CD14-positive monocyte (primary cell): ENCODE data around the gene FUZ. TPM values are rescaled to one million over a fixed set of nuclear protein-coding genes. Genes with fewer than 3 reads are reported as not detected.

Experiments
- DNase-seq, 3 donors: peaks; one replicate each; pipeline ENCODE4 v3.0.0-alpha.2; 2011 to 2022
- H2AFZ ChIP-seq: 2 replicates; pipeline ENCODE4 v1.6.0; 2012; ENCODE audit warnings: mild to moderate bottlenecking, low read depth, low read length, inconsistent platforms; ENCODE audit not compliant: insufficient read depth, poor library complexity, severe bottlenecking
- H3K27ac ChIP-seq, 2 donors: 1 replicate in 1 of 2; 2 replicates in 1 of 2; pipeline ENCODE4 v1.5.1; 2012 to 2013; ENCODE audit warnings: low read length in 2 of 2, control low read depth in 1 of 2, inconsistent platforms in 1 of 2, low read depth in 1 of 2, mild to moderate bottlenecking in 1 of 2
- H3K27me3 ChIP-seq, 2 donors: one replicate each; pipeline versions ENCODE4 v1.6.0 to v1.6.1; 2011 to 2013; ENCODE audit warnings: low read length in 2 of 2; ENCODE audit not compliant: control insufficient read depth in 2 of 2, insufficient read depth in 2 of 2
- H3K36me3 ChIP-seq, 2 donors: replicated peaks in 1 of 2; 1 replicate in 1 of 2; 2 replicates in 1 of 2; pipeline versions ENCODE4 v1.5.1 to v1.6.1; 2012 to 2013; ENCODE audit warnings: low read length in 2 of 2, control low read depth in 1 of 2, inconsistent platforms in 1 of 2, mild to moderate bottlenecking in 1 of 2; ENCODE audit not compliant: insufficient read depth in 2 of 2, control insufficient read depth in 1 of 2
- H3K4me1 ChIP-seq, 2 donors: 1 replicate in 1 of 2; 2 replicates in 1 of 2; pipeline versions ENCODE4 v1.5.1 to v1.6.1; 2012 to 2013; ENCODE audit warnings: low read length in 2 of 2, control low read depth in 1 of 2, inconsistent platforms in 1 of 2, mild to moderate bottlenecking in 1 of 2, moderate library complexity in 1 of 2; ENCODE audit not compliant: insufficient read depth in 2 of 2, control insufficient read depth in 1 of 2
- H3K4me2 ChIP-seq: replicated peaks from 2 replicates; pipeline ENCODE3; 2012; ENCODE audit warnings: low read length, moderate library complexity, mild to moderate bottlenecking; ENCODE audit not compliant: poor library complexity, severe bottlenecking; ENCODE audit errors: extremely low read depth
- H3K4me3 ChIP-seq, 3 experiments: fragments of 200-600 bp in 1 of 3; sonication (generic) in 1 of 3; replicated peaks in 1 of 3; 1 replicate in 2 of 3; 2 replicates in 1 of 3; pipeline ENCODE4 v1.5.1; 2011 to 2013; ENCODE audit warnings: low read length in 3 of 3, mild to moderate bottlenecking in 3 of 3, control low read depth in 2 of 3, low read depth in 2 of 3, inconsistent platforms in 1 of 3, moderate library complexity in 1 of 3
- H3K79me2 ChIP-seq: 2 replicates; pipeline ENCODE4 v1.6.0; 2012; ENCODE audit warnings: mild to moderate bottlenecking, control low read depth, inconsistent platforms, low read length, moderate library complexity; ENCODE audit not compliant: insufficient read depth
- H3K9ac ChIP-seq: 2 replicates; pipeline ENCODE4 v1.6.0; 2017; ENCODE audit warnings: low read length, mild to moderate bottlenecking; ENCODE audit not compliant: insufficient read depth, poor library complexity, severe bottlenecking
- H3K9me3 ChIP-seq, 2 donors: replicated peaks in 1 of 2; 1 replicate in 1 of 2; 2 replicates in 1 of 2; pipeline versions ENCODE4 v1.5.1 to v1.6.1; 2012 to 2013; ENCODE audit warnings: low read length in 2 of 2, control low read depth in 1 of 2; ENCODE audit not compliant: control insufficient read depth in 1 of 2, insufficient read depth in 1 of 2
- H4K20me1 ChIP-seq: 2 replicates; pipeline ENCODE4 v1.6.0; 2012; ENCODE audit warnings: mild to moderate bottlenecking, low read length, control low read depth, moderate library complexity; ENCODE audit not compliant: insufficient read depth
- H3K27ac Mint-ChIP-seq, 7 donors: one replicate each; pipeline ENCODE4 v1.8.0; 2020; ENCODE audit warnings: mild to moderate bottlenecking in 7 of 7, mixed read lengths in 7 of 7, moderate library complexity in 6 of 7, inconsistent platforms in 2 of 7
- H3K27me3 Mint-ChIP-seq, 3 donors: one replicate each; pipeline ENCODE4 v1.8.0; 2021 to 2022; ENCODE audit warnings: low read depth in 3 of 3, mild to moderate bottlenecking in 3 of 3, mixed read lengths in 3 of 3, moderate library complexity in 3 of 3, inconsistent platforms in 1 of 3
- H3K36me3 Mint-ChIP-seq, 2 donors: one replicate each; pipeline ENCODE4 v1.8.0; 2020; ENCODE audit warnings: mixed read lengths in 2 of 2, inconsistent platforms in 1 of 2, mild to moderate bottlenecking in 1 of 2
- H3K4me1 Mint-ChIP-seq: one replicate; pipeline ENCODE4 v1.8.0; 2020; ENCODE audit warnings: mild to moderate bottlenecking, mixed read lengths
- H3K4me3 Mint-ChIP-seq, 2 donors: one replicate each; pipeline ENCODE4 v1.8.0; 2020; ENCODE audit warnings: mild to moderate bottlenecking in 2 of 2, mixed read lengths in 2 of 2, moderate library complexity in 1 of 2
- H3K9me3 Mint-ChIP-seq, 7 donors: one replicate each; pipeline ENCODE4 v1.8.0; 2020 to 2022; ENCODE audit warnings: mixed read lengths in 7 of 7, mild to moderate bottlenecking in 6 of 7, moderate library complexity in 6 of 7, inconsistent platforms in 2 of 7
- WGBS: methylation state at CpG from one replicate; pipeline ENCODE4 v1.1.5; 2013; ENCODE audit warnings: missing lambda C conversion rate; ENCODE audit not compliant: insufficient coverage; 5-methylcytosine and 5-hydroxymethylcytosine counted together
- intact Hi-C, 2 donors: fragments of 100-400 bp; cut with micrococcal nuclease; formaldehyde crosslinking; loops; one replicate each; pipeline versions ENCODE4 v1.15.0 to v1.15.1; 2023
- polyA plus RNA-seq, 3 donors: library from polyadenylated mRNA; depleted of rRNA in 1 of 3; unstranded in 2 of 3; stranded (reverse) in 1 of 3; fragments of 300-500 nt in 2 of 3; fragments of >200 nt in 1 of 3; fragmentation: Illumina TruSeq in 2 of 3; gene quantifications; 1 replicate in 2 of 3; 2 replicates in 1 of 3; pipeline ENCODE4 v1.2.3, GENCODE V29; 2012 to 2021
- TF ChIP-seq, protein P1 (sequence below): fragments of 200-600 bp; IDR thresholded peaks from one replicate; pipeline ENCODE4 v1.8.0; 2022; ENCODE audit warnings: antibody characterized with exemption, mild to moderate bottlenecking

FUZ gene
- polyA plus RNA-seq, 3 donors: 5.3 to 16.7 (median 5.3) TPM

DNA sequence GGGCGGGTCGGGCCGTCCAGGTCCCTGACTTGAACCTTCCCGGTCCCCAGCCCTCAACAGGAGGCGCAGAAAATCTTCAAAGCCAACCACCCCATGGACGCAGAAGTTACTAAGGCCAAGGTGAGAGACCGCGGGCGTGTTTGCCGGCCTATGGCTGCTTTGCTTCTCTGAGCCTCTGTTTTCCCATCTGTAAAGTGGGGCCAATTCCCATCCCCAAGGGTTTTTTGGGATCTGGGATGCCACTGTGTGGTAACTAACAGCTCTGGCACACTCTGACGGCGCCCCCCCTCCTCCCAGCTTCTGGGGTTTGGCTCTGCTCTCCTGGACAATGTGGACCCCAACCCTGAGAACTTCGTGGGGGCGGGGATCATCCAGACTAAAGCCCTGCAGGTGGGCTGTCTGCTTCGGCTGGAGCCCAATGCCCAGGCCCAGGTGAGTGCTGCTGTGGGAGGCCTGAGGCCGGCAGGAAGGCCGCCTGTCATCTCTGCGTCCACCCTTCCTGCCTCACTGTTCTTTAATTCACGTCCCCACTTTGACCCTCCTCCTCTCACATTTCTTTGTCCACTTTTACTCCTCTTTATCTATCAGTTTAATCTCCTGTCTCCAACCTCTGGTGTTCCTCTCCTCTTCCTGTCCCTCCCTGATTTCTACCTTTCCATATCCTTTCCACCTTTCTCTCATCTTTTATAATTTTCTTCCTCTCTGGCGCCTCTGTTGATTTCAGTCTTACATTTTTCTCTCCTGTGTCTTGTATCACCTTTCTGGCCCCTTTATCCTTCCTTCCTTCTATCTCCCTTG lies 7.1 kb downstream of the FUZ start:
- no peak overlapping the region for H2AFZ ChIP-seq
- H3K4me1 ChIP-seq: peaks cover 25 to 38% of the 10 kb centered on the region in 2 donors
- peak overlapping the region in 1 of 2 donors; percentile 61 for H3K27ac ChIP-seq
- Mint-ChIP-seq H3K27me3 (peaks cover 0 to 4% (median 0%) of the 10 kb centered on the region in 3 donors), H3K4me1 (peaks cover 33% of the 10 kb centered on the region), H3K27ac (peak overlapping the region in 5 of 7 donors; percentile 10 to 64 (median 20)), H3K4me3 (no peak overlapping the region), H3K9me3 (no peaks in the 10 kb centered on the region), H3K36me3 (peaks cover 43 to 52% of the 10 kb centered on the region in 2 donors)
- WGBS: 90% methylated on average over 9 of the region's 20 CpGs
- no peak for DNase-seq
- H3K9me3 ChIP-seq: no peaks in the 10 kb centered on the region
- H3K36me3 ChIP-seq: peaks cover 44 to 60% of the 10 kb centered on the region in 2 donors
- intact Hi-C loops: loop anchor here in 1 of 2 donors (5.0 kb wide), 1 partner anchor 39 kb away; the partner anchor contains the start of gene AP2A1
- peaks cover 47% of the 10 kb centered on the region for H4K20me1 ChIP-seq
- H3K9ac ChIP-seq: no peak overlapping the region
- H3K27me3 ChIP-seq: no peaks in the 10 kb centered on the region
- H3K4me2 ChIP-seq: no peak overlapping the region
- H3K4me3 ChIP-seq: no peak overlapping the region
- H3K79me2 ChIP-seq: no peaks in the 10 kb centered on the region
- TF ChIP-seq, protein P1, sequence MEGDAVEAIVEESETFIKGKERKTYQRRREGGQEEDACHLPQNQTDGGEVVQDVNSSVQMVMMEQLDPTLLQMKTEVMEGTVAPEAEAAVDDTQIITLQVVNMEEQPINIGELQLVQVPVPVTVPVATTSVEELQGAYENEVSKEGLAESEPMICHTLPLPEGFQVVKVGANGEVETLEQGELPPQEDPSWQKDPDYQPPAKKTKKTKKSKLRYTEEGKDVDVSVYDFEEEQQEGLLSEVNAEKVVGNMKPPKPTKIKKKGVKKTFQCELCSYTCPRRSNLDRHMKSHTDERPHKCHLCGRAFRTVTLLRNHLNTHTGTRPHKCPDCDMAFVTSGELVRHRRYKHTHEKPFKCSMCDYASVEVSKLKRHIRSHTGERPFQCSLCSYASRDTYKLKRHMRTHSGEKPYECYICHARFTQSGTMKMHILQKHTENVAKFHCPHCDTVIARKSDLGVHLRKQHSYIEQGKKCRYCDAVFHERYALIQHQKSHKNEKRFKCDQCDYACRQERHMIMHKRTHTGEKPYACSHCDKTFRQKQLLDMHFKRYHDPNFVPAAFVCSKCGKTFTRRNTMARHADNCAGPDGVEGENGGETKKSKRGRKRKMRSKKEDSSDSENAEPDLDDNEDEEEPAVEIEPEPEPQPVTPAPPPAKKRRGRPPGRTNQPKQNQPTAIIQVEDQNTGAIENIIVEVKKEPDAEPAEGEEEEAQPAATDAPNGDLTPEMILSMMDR: no peak

GRCh38 chr19:49803529-49803856 lies 9.6 kb downstream of the FUZ start:
- Mint-ChIP-seq H3K27me3 (no peaks in the 10 kb centered on the region), H3K36me3 (peaks cover 66 to 77% of the 10 kb centered on the region in 2 donors), H3K9me3 (no peaks in the 10 kb centered on the region), H3K27ac (peak overlapping the region in 4 of 7 donors; percentile 15 to 76 (median 54)), H3K4me1 (peaks cover 19% of the 10 kb centered on the region), H3K4me3 (no peak overlapping the region)
- intact Hi-C loops: no loop called here
- DNase-seq: no peak
- WGBS: 100% methylated on average over 3 of the region's 6 CpGs
- Histone ChIP-seq H3K4me3 (no peak overlapping the region), H4K20me1 (peaks cover 71% of the 10 kb centered on the region), H3K27ac (no peak overlapping the region), H3K36me3 (peaks cover 70 to 85% of the 10 kb centered on the region in 2 donors), H3K27me3 (no peaks in the 10 kb centered on the region), H3K9ac (no peak overlapping the region), H3K4me2 (no peak overlapping the region), H3K9me3 (no peaks in the 10 kb centered on the region), H3K79me2 (no peaks in the 10 kb centered on the region), H3K4me1 (peaks cover 14 to 21% of the 10 kb centered on the region in 2 donors), H2AFZ (no peak overlapping the region)
- TF ChIP-seq, protein P1: no peak
